Mesendoderm (in vitro differentiated cells): ENCODE measurements around the gene FSTL5.

Experiments used
- DNase-seq: peaks from one replicate; pipeline ENCODE4 v3.0.0; 2013
- H2AK5ac ChIP-seq: 2 replicates; pipeline ENCODE4 v1.6.1; 2013; ENCODE audit warnings: low read length, inconsistent platforms
- H2BK120ac ChIP-seq: 2 replicates; pipeline ENCODE4 v1.6.1; 2013; ENCODE audit warnings: low read depth, mild to moderate bottlenecking, low read length, moderate library complexity, mixed read lengths
- H2BK15ac ChIP-seq: replicated peaks from 2 replicates; pipeline ENCODE4 v1.6.1; 2013; ENCODE audit warnings: low read depth, mild to moderate bottlenecking, moderate library complexity
- H2BK5ac ChIP-seq: 2 replicates; pipeline ENCODE4 v1.6.1; 2013; ENCODE audit warnings: low read length, inconsistent platforms
- H3K18ac ChIP-seq: 2 replicates; pipeline ENCODE4 v1.6.1; 2013; ENCODE audit warnings: mild to moderate bottlenecking, low read length, mixed read lengths
- H3K23ac ChIP-seq: one replicate; pipeline ENCODE4 v1.6.1; 2013; ENCODE audit warnings: low read length
- H3K27ac ChIP-seq: 2 replicates; pipeline ENCODE4 v1.5.1; 2013; ENCODE audit warnings: low read depth, mild to moderate bottlenecking, inconsistent platforms, low read length, moderate library complexity
- H3K27me3 ChIP-seq: 2 replicates; pipeline ENCODE4 v1.6.1; 2013; ENCODE audit warnings: low read length, control low read depth, mild to moderate bottlenecking, inconsistent platforms; ENCODE audit not compliant: insufficient read depth, poor library complexity
- H3K36me3 ChIP-seq: 2 replicates; pipeline ENCODE4 v1.6.1; 2013; ENCODE audit warnings: low read length, inconsistent platforms; ENCODE audit not compliant: control insufficient read depth, insufficient read depth
- H3K4ac ChIP-seq: one replicate; pipeline ENCODE4 v1.6.1; 2013; ENCODE audit warnings: low read depth, mild to moderate bottlenecking, low read length, moderate library complexity
- H3K4me1 ChIP-seq: 2 replicates; pipeline ENCODE4 v1.6.1; 2013; ENCODE audit warnings: low read depth, low read length, inconsistent platforms; ENCODE audit not compliant: control insufficient read depth
- H3K4me2 ChIP-seq: 2 replicates; pipeline ENCODE4 v1.6.1; 2013; ENCODE audit warnings: low read length
- H3K4me3 ChIP-seq: 2 replicates; pipeline ENCODE4 v1.5.1; 2013; ENCODE audit warnings: mild to moderate bottlenecking, low read length
- H3K56ac ChIP-seq: one replicate; pipeline ENCODE4 v1.6.1; 2013; ENCODE audit warnings: low read length
- H3K79me1 ChIP-seq: 2 replicates; pipeline ENCODE4 v1.6.1; 2013; ENCODE audit warnings: low read length, inconsistent platforms
- H3K79me2 ChIP-seq: 2 replicates; pipeline ENCODE4 v1.6.1; 2013; ENCODE audit warnings: mild to moderate bottlenecking, low read length; ENCODE audit not compliant: control insufficient read depth, insufficient read depth
- H3K9ac ChIP-seq: 2 replicates; pipeline ENCODE4 v1.6.1; 2013; ENCODE audit warnings: low read length, inconsistent platforms
- H4K5ac ChIP-seq: one replicate; pipeline ENCODE4 v1.6.1; 2013; ENCODE audit warnings: low read length
- H4K8ac ChIP-seq: one replicate; pipeline ENCODE4 v1.6.1; 2013; ENCODE audit warnings: low read depth, mild to moderate bottlenecking, control low read depth, low read length, moderate library complexity
- WGBS: extraction: QIAGEN DNeasy Blood & Tissue Kit; methylation state at CpG from one replicate; pipeline ENCODE4 v1.1.7; 2013; ENCODE audit warnings: low lambda C conversion rate, missing lambda C conversion rate; ENCODE audit not compliant: insufficient coverage; ENCODE audit errors: extremely low coverage; 5-methylcytosine and 5-hydroxymethylcytosine counted together

FSTL5 gene

GRCh38 chr4:161642708-161643107, 521.1 kb downstream of the FSTL5 start:
- H3K18ac ChIP-seq: no peak overlapping the region
- whole genome bisulfite sequencing: 100% methylated on average over 1 of the region's 1 CpG
- H3K56ac ChIP-seq: no peak overlapping the region

GRCh38 chr4:161629694-161630441, 533.9 kb downstream of the FSTL5 start:
- Histone ChIP-seq H4K8ac (no peak overlapping the region), H3K9ac (no peak overlapping the region), H2AK5ac (no peak overlapping the region), H3K36me3 (no peaks in the 10 kb centered on the region), H3K4me2 (no peak overlapping the region), H2BK5ac (no peak overlapping the region), H3K79me2 (no peaks in the 10 kb centered on the region), H3K4ac (no peak overlapping the region), H3K27ac (no peak overlapping the region), H3K18ac (no peak overlapping the region), H2BK15ac (no peak overlapping the region), H4K5ac (no peak overlapping the region), H3K27me3 (no peaks in the 10 kb centered on the region), H3K56ac (no peak overlapping the region), H3K23ac (no peak overlapping the region), H3K4me1 (no peaks in the 10 kb centered on the region), H3K79me1 (no peaks in the 10 kb centered on the region), H2BK120ac (no peak overlapping the region), H3K4me3 (no peak overlapping the region)
- DNase-seq: no peak
- WGBS: no CpG with 5 or more reads among the region's 14 CpGs

More at GRCh38 chr4:161642708-161643107, 521.1 kb downstream of the FSTL5 start:
- Histone ChIP-seq H3K9ac (no peak overlapping the region), H3K4me2 (no peak overlapping the region), H3K27me3 (no peaks in the 10 kb centered on the region), H3K23ac (no peak overlapping the region), H3K4me1 (no peaks in the 10 kb centered on the region), H4K5ac (no peak overlapping the region), H2BK5ac (no peak overlapping the region), H3K27ac (no peak overlapping the region), H3K4me3 (no peak overlapping the region), H2BK15ac (no peak overlapping the region), H4K8ac (no peak overlapping the region), H3K36me3 (no peaks in the 10 kb centered on the region), H3K79me2 (no peaks in the 10 kb centered on the region), H3K79me1 (no peaks in the 10 kb centered on the region), H2AK5ac (no peak overlapping the region), H2BK120ac (no peak overlapping the region), H3K4ac (no peak overlapping the region)
- no peak for DNase-seq

- WGBS: no CpG with 5 or more reads among the region's 4 CpGs
- Histone ChIP-seq H3K18ac (no peak overlapping the region), H2BK5ac (no peak overlapping the region), H2BK120ac (no peak overlapping the region), H3K56ac (no peak overlapping the region), H2AK5ac (no peak overlapping the region), H3K36me3 (no peaks in the 10 kb centered on the region), H3K4me1 (no peaks in the 10 kb centered on the region), H4K5ac (no peak overlapping the region), H3K4me3 (no peak overlapping the region), H3K9ac (no peak overlapping the region), H4K8ac (no peak overlapping the region), H3K79me2 (no peaks in the 10 kb centered on the region), H2BK15ac (no peak overlapping the region), H3K4ac (no peak overlapping the region), H3K79me1 (no peaks in the 10 kb centered on the region), H3K4me2 (no peak overlapping the region), H3K27ac (no peak overlapping the region), H3K27me3 (no peaks in the 10 kb centered on the region), H3K23ac (no peak overlapping the region)
- no peak for DNase-seq
Measured at GRCh38 chr4:161604516-161605300, 559.1 kb downstream of the FSTL5 start.

- H2BK15ac ChIP-seq: no peak overlapping the region
- H3K36me3 ChIP-seq: no peaks in the 10 kb centered on the region
- no peak overlapping the region for H4K5ac ChIP-seq
- H3K79me1 ChIP-seq: no peaks in the 10 kb centered on the region
- no peak overlapping the region for H4K8ac ChIP-seq
- H3K79me2 ChIP-seq: no peaks in the 10 kb centered on the region
- no peak overlapping the region for H2BK120ac ChIP-seq
- no peak overlapping the region for H3K56ac ChIP-seq
- no peak overlapping the region for H3K9ac ChIP-seq
- peak; percentile 62 for DNase-seq
- no peak overlapping the region for H3K4me3 ChIP-seq
- H3K23ac ChIP-seq: no peak overlapping the region
- no peaks in the 10 kb centered on the region for H3K4me1 ChIP-seq
- H2AK5ac ChIP-seq: no peak overlapping the region
- no peak overlapping the region for H3K27ac ChIP-seq
- no peak overlapping the region for H3K18ac ChIP-seq
- no peak overlapping the region for H3K4ac ChIP-seq
- no peak overlapping the region for H2BK5ac ChIP-seq
- no peak overlapping the region for H3K4me2 ChIP-seq
- H3K27me3 ChIP-seq: no peaks in the 10 kb centered on the region
Measured at GRCh38 chr4:161601011-161601410, 562.8 kb downstream of the FSTL5 start.

GRCh38 chr4:161595230-161595771, 568.5 kb downstream of the FSTL5 start:
- Histone ChIP-seq H3K4me3 (no peak overlapping the region), H2BK120ac (no peak overlapping the region), H3K56ac (no peak overlapping the region), H3K4ac (no peak overlapping the region), H3K79me1 (no peaks in the 10 kb centered on the region), H3K9ac (no peak overlapping the region), H3K27me3 (no peaks in the 10 kb centered on the region), H2BK15ac (no peak overlapping the region), H3K27ac (no peak overlapping the region), H3K4me1 (no peaks in the 10 kb centered on the region), H2AK5ac (no peak overlapping the region), H3K23ac (no peak overlapping the region), H3K79me2 (no peaks in the 10 kb centered on the region), H2BK5ac (no peak overlapping the region), H3K4me2 (no peak overlapping the region), H4K5ac (no peak overlapping the region), H3K18ac (no peak overlapping the region), H3K36me3 (no peaks in the 10 kb centered on the region), H4K8ac (no peak overlapping the region)
- WGBS: no CpG with 5 or more reads among the region's 2 CpGs
- no peak for DNase-seq
